GM18858 (cell line): ENCODE results near the gene ZNF415.
"Not testable (repeated sequence)": the region's sequence is repeated elsewhere in the genome, so short reads cannot be mapped to it uniquely, and the experiment has no call there.

Experiments used
- ATAC-seq: cut with Tn5 transposase; IDR thresholded peaks from one replicate; pipeline ENCODE4 v1.9.1; 2021; ENCODE audit not compliant: unreplicated experiment

Gene ZNF415

GRCh38 chr19:53132141-53132991 lies at the start of gene ZNF415:
ZNF415 (minus strand) TSS chr19:53132910; CDS start chr19:53122676, 10,234 bp downstream.
- ATAC-seq = no peak

GRCh38 chr19:53182202-53182601 lies 49.5 kb upstream of the ZNF415 start:
- no peak for ATAC-seq

- no peak for ATAC-seq
Observed at GRCh38 chr19:53177986-53178385, 45.3 kb upstream of the ZNF415 start.

- no peak for ATAC-seq
Observed at GRCh38 chr19:53172889-53173288, 40.2 kb upstream of the ZNF415 start.

- ATAC-seq = no peak
Observed at GRCh38 chr19:53165691-53166091, 33.0 kb upstream of the ZNF415 start.

- ATAC-seq = no peak
Observed at GRCh38 chr19:53161123-53161522, 28.4 kb upstream of the ZNF415 start.

GRCh38 chr19:53160350-53160749 lies 27.6 kb upstream of the ZNF415 start:
- ATAC-seq = no peak

- no peak for ATAC-seq
Observed at GRCh38 chr19:53158119-53158656, 25.5 kb upstream of the ZNF415 start.

- ATAC-seq = no peak
Observed at GRCh38 chr19:53157626-53158025, 24.9 kb upstream of the ZNF415 start.

- ATAC-seq = no peak
Observed at GRCh38 chr19:53156850-53157249, 24.1 kb upstream of the ZNF415 start.

GRCh38 chr19:53147645-53148044 lies 14.9 kb upstream of the ZNF415 start:
- no peak for ATAC-seq

- no peak for ATAC-seq
Observed at GRCh38 chr19:53140351-53140750, 7.6 kb upstream of the ZNF415 start.

- no peak for ATAC-seq
Observed at GRCh38 chr19:53136432-53136831, 3.7 kb upstream of the ZNF415 start.

GRCh38 chr19:53131727-53132126 lies 983 bp downstream of the ZNF415 start:
- no peak for ATAC-seq

GRCh38 chr19:53131085-53131590 lies 1.6 kb downstream of the ZNF415 start:
- ATAC-seq = no peak

GRCh38 chr19:53130506-53130905 lies 2.2 kb downstream of the ZNF415 start:
- no peak for ATAC-seq

GRCh38 chr19:53126733-53127526 lies 5.8 kb downstream of the ZNF415 start:
- ATAC-seq = not testable (repeated sequence)

GRCh38 chr19:53123400-53123799 lies 9.3 kb downstream of the ZNF415 start:
- no peak for ATAC-seq

GRCh38 chr19:53112286-53112685 lies 20.4 kb downstream of the ZNF415 start:
- no peak for ATAC-seq

GRCh38 chr19:53109527-53109926 lies 23.2 kb downstream of the ZNF415 start:
- no peak for ATAC-seq
